ENCODE results near the gene KIAA2012.

The KIAA2012 gene

DNA sequence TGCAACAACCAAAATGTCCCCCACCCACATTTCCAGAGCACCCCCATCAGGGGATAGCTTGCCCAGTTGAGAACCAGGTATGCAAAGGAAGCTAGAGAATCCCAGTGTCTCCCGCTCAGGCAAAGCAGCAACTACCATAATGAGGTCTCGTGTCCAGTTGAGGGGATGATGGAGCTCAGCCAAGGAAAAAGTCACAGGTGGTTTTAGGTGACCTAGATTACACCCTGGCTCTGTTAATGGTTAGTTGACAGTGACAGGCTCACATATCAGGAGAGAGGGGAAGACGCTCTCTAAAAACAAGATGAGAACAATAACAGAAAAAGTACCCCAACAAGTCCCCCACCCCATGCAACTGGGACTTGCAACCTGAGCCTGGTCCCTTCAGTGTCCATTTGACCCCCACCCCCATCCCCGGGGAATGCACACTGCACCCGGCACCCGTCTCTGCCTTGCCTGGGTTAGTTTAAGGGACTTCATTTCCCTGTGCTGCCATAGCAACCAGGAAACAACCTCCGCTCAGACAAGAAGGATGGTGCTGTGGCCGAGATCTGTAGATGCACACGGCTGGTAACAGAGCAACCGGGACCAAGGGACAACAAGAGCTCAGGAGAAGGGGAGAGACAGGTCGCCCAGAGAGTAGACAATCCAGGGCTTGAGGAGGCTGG lies at the start of gene KIAA2012:
KIAA2012 (plus strand) TSS at position 519 of the 665 bp plus-strand sequence. CDS start 373 bp downstream, outside the sequence.
- no peak for DNase-seq (ENCODE audit: low spot score in 2 of 2)
- Histone ChIP-seq H3K27me3 (ENCODE audit: low read depth) (no peaks in the 10 kb centered on the region), H3K9me3 (no peaks in the 10 kb centered on the region), H3K4me1 (no peaks in the 10 kb centered on the region), H3K36me3 (replicated peaks) (no peaks in the 10 kb centered on the region), H3K4me3 (no peak within 1 kb of the TSS)
- in situ Hi-C loops (cut with MboI; ENCODE audit: low sequenced_read_pairs), result no loop called here

DNA sequence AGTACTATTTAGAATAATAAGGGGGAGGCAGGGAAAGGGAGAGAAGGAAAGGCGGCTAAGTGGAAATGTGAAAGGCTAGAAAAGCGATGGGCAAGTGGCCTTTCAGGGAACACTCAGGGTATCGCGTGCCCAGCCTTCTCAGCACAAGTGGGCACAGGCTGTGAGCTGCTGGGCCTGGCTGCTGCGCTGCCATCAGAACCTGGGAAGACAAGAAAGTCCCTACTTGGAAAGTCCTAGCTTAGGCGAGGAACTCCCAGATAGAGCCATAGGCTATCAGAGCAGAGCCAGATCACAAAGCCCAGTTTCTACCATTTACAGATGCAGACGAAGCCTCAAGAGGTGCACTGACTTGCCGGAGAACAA lies 49.2 kb upstream of the KIAA2012 start:
- Histone ChIP-seq H3K4me1 (peaks cover 17% of the 10 kb centered on the region), H3K4me3 (no peak overlapping the region), H3K9me3 (no peaks in the 10 kb centered on the region), H3K36me3 (replicated peaks) (no peaks in the 10 kb centered on the region), H3K27me3 (ENCODE audit: low read depth) (no peaks in the 10 kb centered on the region)
- in situ Hi-C loops (cut with MboI; ENCODE audit: low sequenced_read_pairs), result no loop called here
- no peak for DNase-seq (ENCODE audit: low spot score in 2 of 2)

DNA sequence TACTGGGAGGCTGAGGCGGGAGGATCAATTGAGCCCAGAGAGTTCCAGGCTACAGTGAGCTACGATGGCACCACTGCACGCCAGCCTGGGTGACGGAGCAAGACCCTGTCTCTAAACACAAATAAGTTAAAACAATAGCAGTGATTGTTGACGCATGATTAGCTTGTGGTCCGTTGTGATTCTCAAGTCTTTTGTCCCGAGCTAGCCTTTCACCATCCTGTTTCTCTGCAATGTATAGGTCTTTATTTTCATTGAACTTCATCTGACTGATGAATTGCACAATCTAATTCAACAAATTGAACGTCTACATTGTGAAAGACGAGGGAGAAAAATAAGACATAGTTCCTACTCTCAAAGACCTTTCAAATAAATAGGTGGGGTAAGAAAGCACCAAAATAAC lies 48.2 kb upstream of the KIAA2012 start:
- H3K36me3 ChIP-seq (replicated peaks), result no peaks in the 10 kb centered on the region
- in situ Hi-C loops (cut with MboI; ENCODE audit: low sequenced_read_pairs), result no loop called here
- no peak for DNase-seq (ENCODE audit: low spot score in 2 of 2)
- no peaks in the 10 kb centered on the region for H3K9me3 ChIP-seq
- H3K4me3 ChIP-seq, result no peak overlapping the region
- no peaks in the 10 kb centered on the region for H3K27me3 ChIP-seq (ENCODE audit: low read depth)
- H3K4me1 ChIP-seq, result peaks cover 17% of the 10 kb centered on the region

DNA sequence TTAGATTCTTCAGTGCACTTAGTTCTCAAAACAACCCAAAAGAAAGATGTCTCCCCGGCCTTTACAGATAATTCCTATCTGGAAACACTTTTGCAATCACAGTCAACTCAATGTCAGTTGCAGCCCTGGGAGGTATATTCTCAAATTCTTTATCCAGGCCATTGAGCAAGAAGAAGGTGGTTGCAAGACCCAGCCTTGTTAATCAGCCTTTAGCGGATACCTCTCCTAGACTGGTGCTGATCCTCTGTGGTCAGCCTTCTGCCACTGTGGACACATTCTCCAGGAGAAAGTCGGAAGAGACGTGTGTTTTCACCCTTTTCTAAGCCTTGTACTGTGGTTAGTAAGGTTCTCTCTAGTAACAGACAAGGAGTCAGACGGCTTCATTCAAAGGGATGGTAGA lies 47.2 kb upstream of the KIAA2012 start:
- Histone ChIP-seq H3K4me1 (peaks cover 22% of the 10 kb centered on the region), H3K36me3 (replicated peaks) (no peaks in the 10 kb centered on the region), H3K27me3 (ENCODE audit: low read depth) (no peaks in the 10 kb centered on the region), H3K9me3 (no peaks in the 10 kb centered on the region), H3K4me3 (no peak overlapping the region)
- no peak for DNase-seq (ENCODE audit: low spot score in 2 of 2)
- in situ Hi-C loops (cut with MboI; ENCODE audit: low sequenced_read_pairs), result no loop called here

DNA sequence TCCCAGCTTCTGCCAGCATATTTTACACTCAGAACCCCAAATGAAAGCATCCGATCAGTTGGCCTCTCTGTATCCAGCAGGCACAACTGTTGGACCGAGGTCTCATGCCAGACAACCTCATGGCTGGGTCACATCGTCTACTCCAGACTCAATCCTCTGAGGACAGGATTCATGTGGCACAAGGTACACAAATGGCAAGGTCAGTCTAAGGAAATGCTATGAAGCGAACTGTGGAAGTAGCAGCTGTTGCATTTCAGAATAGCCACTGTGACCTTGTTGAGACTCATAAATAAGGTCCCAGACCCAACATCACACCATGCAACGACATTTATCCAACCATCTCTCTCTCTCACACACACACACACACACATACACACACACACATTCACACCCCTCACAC lies 46.5 kb upstream of the KIAA2012 start:
- no peak for DNase-seq (ENCODE audit: low spot score in 2 of 2)
- in situ Hi-C loops (cut with MboI; ENCODE audit: low sequenced_read_pairs), result no loop called here
- Histone ChIP-seq H3K4me1 (peaks cover 29% of the 10 kb centered on the region), H3K27me3 (ENCODE audit: low read depth) (no peaks in the 10 kb centered on the region), H3K4me3 (no peak overlapping the region), H3K9me3 (no peaks in the 10 kb centered on the region), H3K36me3 (replicated peaks) (no peaks in the 10 kb centered on the region)

DNA sequence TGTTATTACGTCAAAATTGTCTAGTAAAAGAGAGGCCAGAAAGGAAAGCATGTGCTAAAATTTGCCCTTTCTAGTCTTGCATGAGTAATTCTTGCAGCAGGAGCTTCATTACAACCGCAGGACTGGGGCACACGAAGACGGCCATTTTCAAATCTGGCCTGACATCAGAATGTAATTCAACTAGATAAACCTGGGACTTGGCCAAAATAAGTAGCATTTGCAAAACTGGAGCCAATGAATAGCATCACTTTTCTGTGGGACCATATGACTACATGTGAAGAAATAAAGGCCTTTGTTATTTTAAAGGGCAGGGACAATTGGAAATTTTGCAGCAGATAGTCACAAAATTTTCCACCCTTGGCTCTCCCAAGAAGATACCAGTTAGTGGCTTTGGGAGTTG lies 42.4 kb upstream of the KIAA2012 start:
- peaks cover 6% of the 10 kb centered on the region for H3K36me3 ChIP-seq (replicated peaks)
- DNase-seq (ENCODE audit: low spot score in 2 of 2), result peak in 1 of 2 experiments; percentile 48
- peaks cover 28% of the 10 kb centered on the region for H3K4me1 ChIP-seq
- no peaks in the 10 kb centered on the region for H3K9me3 ChIP-seq
- H3K27me3 ChIP-seq (ENCODE audit: low read depth), result no peaks in the 10 kb centered on the region
- in situ Hi-C loops (cut with MboI; ENCODE audit: low sequenced_read_pairs), result no loop called here
- no peak overlapping the region for H3K4me3 ChIP-seq

DNA sequence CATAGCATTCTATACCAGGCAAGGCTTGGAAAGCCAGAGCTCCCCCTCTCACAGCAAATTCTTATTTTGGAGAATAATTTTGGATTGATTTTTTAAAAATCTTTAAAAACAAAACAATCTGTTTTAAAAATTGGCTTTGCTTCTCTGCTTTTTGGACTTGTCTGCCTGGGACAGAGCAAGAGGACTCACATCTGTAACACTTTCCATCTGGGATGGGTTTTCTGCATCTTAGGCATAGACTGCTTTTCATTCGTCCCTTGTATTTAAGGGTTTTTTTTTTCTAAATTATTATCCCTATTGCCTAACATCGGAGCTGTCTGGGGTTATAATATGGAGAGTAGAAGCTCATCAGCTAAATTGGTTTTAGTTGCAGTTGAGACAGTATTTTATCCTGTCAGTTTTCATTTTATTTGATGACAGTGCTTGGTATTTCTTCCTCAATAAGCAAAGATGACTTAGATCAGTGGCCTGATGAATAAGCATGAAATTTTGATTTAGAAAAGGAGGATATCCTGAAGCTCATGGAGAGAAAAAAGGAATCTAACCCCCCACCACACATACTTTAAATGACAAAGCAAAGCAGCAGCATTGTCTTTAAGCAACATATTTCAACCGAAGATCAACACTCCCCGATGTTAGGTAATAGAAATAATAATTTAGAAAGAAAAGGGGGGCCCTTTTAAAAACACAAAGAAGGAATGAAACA lies 41.7 kb upstream of the KIAA2012 start:
- Histone ChIP-seq H3K27me3 (ENCODE audit: low read depth) (no peaks in the 10 kb centered on the region), H3K4me1 (peaks cover 35% of the 10 kb centered on the region), H3K4me3 (no peak overlapping the region; the same call in 1 of the 2 replicates), H3K9me3 (no peaks in the 10 kb centered on the region), H3K36me3 (replicated peaks) (peaks cover 6% of the 10 kb centered on the region)
- no peak for DNase-seq (ENCODE audit: low spot score in 2 of 2)
- in situ Hi-C loops (cut with MboI; ENCODE audit: low sequenced_read_pairs), result no loop called here

DNA sequence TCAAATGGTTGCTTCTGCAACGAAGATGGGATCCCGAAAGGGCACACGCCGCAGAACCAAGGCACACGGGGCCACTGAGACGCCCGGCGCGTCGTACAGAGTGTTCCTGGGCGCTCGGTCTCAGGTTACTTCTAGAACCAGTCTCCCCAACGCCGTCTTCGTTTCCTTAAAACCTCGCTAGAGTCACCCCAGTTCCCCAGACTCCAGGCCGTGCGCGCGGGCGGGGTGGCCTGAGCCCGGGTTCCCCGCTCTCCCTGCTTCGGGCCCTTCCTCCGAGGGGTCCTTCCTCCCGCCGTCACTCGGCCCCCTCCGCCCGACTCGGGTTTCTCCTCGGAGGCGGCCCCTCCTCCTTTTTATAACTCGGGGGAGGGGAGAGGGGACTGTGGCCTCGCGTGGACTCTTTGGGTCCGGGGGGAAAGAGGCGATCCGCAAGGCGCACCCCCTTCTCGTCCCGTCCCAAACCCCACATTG lies 40.2 kb upstream of the KIAA2012 start:
- peaks cover 38% of the 10 kb centered on the region for H3K4me1 ChIP-seq
- H3K9me3 ChIP-seq, result no peaks in the 10 kb centered on the region
- H3K4me3 ChIP-seq, result peak overlapping the region; percentile 61
- peak; percentile 58 to 75 for DNase-seq (ENCODE audit: low spot score in 2 of 2)
- in situ Hi-C loops (cut with MboI; ENCODE audit: low sequenced_read_pairs), result no loop called here
- H3K36me3 ChIP-seq (replicated peaks), result peaks cover 6% of the 10 kb centered on the region
- no peaks in the 10 kb centered on the region for H3K27me3 ChIP-seq (ENCODE audit: low read depth)

DNA sequence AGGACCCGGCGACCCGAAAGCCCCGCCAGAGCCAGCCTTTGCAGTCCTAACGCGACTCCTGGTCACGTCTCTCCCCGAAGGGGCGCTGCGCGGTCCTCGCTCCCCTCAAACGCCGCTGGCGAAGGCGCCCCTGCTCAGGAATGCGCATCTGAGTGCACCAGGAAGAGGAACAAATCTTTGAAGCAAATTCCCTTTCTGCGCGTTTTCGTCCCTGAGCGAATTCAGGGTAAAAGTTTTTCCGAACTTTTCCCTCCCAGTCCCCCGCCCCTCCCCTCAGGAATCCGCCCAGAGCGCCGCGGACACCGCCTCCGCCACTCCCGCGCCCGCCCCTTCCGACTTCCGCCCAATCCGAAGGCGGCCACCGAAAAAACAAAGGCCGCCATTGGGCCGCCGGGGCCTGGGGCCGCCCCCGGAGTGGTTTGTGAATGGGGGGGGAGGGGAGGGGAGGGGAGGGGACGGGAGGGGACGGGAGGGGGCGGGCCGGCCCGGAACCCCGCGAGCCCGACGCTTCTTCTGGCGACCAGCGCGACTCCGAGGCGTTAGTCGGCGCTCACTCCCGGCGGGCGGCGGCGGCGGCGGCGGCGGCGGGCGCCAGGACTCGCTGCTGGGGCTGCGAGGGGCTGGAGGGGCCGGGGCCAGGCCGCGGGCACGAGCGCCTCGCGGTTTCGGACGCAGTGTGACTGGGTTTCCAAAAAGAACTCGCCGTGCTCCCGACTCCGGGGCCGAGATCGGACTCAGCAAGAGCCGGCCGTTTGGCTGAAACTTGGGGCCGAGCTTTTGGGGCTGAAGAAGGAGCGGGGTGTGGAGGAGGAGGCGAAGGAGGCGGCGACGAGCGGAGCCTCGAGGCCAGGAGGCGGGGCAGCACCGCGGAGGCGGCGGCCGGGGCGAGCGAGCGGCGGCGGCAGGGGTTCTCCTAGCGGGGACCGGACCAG lies 39.5 kb upstream of the KIAA2012 start, which contains the start of gene FZD7:
FZD7 (plus strand) TSS at position 539 of the 932 bp plus-strand sequence. CDS start 793 bp downstream, outside the sequence.
- no peaks in the 10 kb centered on the region for H3K27me3 ChIP-seq (ENCODE audit: low read depth)
- no peaks in the 10 kb centered on the region for H3K9me3 ChIP-seq
- H3K4me1 ChIP-seq, result peaks cover 45% of the 10 kb centered on the region
- in situ Hi-C loops (cut with MboI; ENCODE audit: low sequenced_read_pairs), result no loop called here
- peak; percentile 87 to 97 for DNase-seq (ENCODE audit: low spot score in 2 of 2)
- H3K4me3 ChIP-seq, result peak within 1 kb of the TSS; percentile 61
- peaks cover 6% of the 10 kb centered on the region for H3K36me3 ChIP-seq (replicated peaks)

DNA sequence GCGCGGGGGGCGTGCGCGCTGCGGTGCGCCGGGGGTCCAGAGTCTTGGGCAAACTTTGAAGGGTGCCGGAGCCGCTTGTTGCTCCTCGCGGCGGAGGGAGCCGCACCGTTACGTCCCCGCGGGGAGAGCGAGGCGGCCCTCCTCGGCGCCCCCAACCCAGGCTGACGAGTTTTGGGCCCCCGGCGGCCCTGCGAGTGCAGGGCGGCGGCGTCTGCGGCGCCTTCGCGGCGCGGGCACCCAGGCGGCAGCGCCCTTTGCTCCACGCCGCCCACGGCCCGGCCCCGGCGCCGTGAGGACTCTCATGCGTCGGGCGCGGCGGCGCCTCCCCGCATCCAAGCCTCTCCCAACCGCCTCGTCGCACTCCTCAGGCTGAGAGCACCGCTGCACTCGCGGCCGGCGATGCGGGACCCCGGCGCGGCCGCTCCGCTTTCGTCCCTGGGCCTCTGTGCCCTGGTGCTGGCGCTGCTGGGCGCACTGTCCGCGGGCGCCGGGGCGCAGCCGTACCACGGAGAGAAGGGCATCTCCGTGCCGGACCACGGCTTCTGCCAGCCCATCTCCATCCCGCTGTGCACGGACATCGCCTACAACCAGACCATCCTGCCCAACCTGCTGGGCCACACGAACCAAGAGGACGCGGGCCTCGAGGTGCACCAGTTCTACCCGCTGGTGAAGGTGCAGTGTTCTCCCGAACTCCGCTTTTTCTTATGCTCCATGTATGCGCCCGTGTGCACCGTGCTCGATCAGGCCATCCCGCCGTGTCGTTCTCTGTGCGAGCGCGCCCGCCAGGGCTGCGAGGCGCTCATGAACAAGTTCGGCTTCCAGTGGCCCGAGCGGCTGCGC lies 38.6 kb upstream of the KIAA2012 start:
- Histone ChIP-seq H3K27me3 (ENCODE audit: low read depth) (no peaks in the 10 kb centered on the region), H3K4me3 (peak overlapping the region; percentile 51), H3K9me3 (no peaks in the 10 kb centered on the region), H3K4me1 (peaks cover 54% of the 10 kb centered on the region), H3K36me3 (replicated peaks) (peaks cover 6% of the 10 kb centered on the region)
- DNase-seq (ENCODE audit: low spot score in 2 of 2), result peak in 1 of 2 experiments; percentile 38
- in situ Hi-C loops (cut with MboI; ENCODE audit: low sequenced_read_pairs), result no loop called here

DNA sequence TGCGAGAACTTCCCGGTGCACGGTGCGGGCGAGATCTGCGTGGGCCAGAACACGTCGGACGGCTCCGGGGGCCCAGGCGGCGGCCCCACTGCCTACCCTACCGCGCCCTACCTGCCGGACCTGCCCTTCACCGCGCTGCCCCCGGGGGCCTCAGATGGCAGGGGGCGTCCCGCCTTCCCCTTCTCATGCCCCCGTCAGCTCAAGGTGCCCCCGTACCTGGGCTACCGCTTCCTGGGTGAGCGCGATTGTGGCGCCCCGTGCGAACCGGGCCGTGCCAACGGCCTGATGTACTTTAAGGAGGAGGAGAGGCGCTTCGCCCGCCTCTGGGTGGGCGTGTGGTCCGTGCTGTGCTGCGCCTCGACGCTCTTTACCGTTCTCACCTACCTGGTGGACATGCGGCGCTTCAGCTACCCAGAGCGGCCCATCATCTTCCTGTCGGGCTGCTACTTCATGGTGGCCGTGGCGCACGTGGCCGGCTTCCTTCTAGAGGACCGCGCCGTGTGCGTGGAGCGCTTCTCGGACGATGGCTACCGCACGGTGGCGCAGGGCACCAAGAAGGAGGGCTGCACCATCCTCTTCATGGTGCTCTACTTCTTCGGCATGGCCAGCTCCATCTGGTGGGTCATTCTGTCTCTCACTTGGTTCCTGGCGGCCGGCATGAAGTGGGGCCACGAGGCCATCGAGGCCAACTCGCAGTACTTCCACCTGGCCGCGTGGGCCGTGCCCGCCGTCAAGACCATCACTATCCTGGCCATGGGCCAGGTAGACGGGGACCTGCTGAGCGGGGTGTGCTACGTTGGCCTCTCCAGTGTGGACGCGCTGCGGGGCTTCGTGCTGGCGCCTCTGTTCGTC lies 37.7 kb upstream of the KIAA2012 start:
- H3K4me1 ChIP-seq, result peaks cover 61% of the 10 kb centered on the region
- DNase-seq (ENCODE audit: low spot score in 2 of 2), result no peak
- H3K4me3 ChIP-seq, result peak overlapping the region; percentile 51
- no peaks in the 10 kb centered on the region for H3K9me3 ChIP-seq
- in situ Hi-C loops (cut with MboI; ENCODE audit: low sequenced_read_pairs), result no loop called here
- H3K27me3 ChIP-seq (ENCODE audit: low read depth), result no peaks in the 10 kb centered on the region
- H3K36me3 ChIP-seq (replicated peaks), result peaks cover 6% of the 10 kb centered on the region

DNA sequence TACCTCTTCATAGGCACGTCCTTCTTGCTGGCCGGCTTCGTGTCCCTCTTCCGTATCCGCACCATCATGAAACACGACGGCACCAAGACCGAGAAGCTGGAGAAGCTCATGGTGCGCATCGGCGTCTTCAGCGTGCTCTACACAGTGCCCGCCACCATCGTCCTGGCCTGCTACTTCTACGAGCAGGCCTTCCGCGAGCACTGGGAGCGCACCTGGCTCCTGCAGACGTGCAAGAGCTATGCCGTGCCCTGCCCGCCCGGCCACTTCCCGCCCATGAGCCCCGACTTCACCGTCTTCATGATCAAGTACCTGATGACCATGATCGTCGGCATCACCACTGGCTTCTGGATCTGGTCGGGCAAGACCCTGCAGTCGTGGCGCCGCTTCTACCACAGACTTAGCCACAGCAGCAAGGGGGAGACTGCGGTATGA lies 37.1 kb upstream of the KIAA2012 start:
- in situ Hi-C loops (cut with MboI; ENCODE audit: low sequenced_read_pairs), result no loop called here
- peaks cover 59% of the 10 kb centered on the region for H3K4me1 ChIP-seq
- H3K27me3 ChIP-seq (ENCODE audit: low read depth), result no peaks in the 10 kb centered on the region
- peaks cover 6% of the 10 kb centered on the region for H3K36me3 ChIP-seq (replicated peaks)
- H3K9me3 ChIP-seq, result no peaks in the 10 kb centered on the region
- DNase-seq (ENCODE audit: low spot score in 2 of 2), result no peak
- H3K4me3 ChIP-seq, result peak overlapping the region; percentile 32
